Parathyroid adenoma (tissue), 2 donors: Measurements from ENCODE around the gene SH3BP5.
"Not testable (repeated sequence)": the region's sequence is repeated elsewhere in the genome, so short reads cannot be mapped to it uniquely, and the experiment has no call there.

ENCODE experiments used
- H2AFZ ChIP-seq: fragments of 300-600 bp; sonication (generic); one replicate; pipeline ENCODE4 v1.7.0; 2017; ENCODE audit warnings: antibody characterized with exemption, mild to moderate bottlenecking
- H3K27ac ChIP-seq: fragments of 300-600 bp; sonication (generic); one replicate; pipeline ENCODE4 v1.7.0; 2017
- H3K27me3 ChIP-seq: fragments of 300-600 bp; sonication (generic); one replicate; pipeline ENCODE4 v1.7.0; 2017; ENCODE audit warnings: low read length; ENCODE audit not compliant: control insufficient read depth, insufficient read depth
- H3K36me3 ChIP-seq: fragments of 300-600 bp; sonication (generic); one replicate; pipeline ENCODE4 v1.7.0; 2017; ENCODE audit warnings: low read length; ENCODE audit not compliant: control insufficient read depth, insufficient read depth
- H3K4me1 ChIP-seq: fragments of 300-600 bp; sonication (generic); one replicate; pipeline ENCODE4 v1.7.0; 2017; ENCODE audit warnings: control low read depth
- H3K4me2 ChIP-seq: fragments of 300-600 bp; sonication (generic); one replicate; pipeline ENCODE4 v1.7.0; 2017; ENCODE audit warnings: low read length
- H3K4me3 ChIP-seq: fragments of 300-600 bp; sonication (generic); one replicate; pipeline ENCODE4 v1.7.0; 2017; ENCODE audit warnings: low read depth, low read length
- H3K79me2 ChIP-seq: fragments of 300-600 bp; sonication (generic); one replicate; pipeline ENCODE4 v1.7.0; 2017; ENCODE audit warnings: control low read depth
- H3K9ac ChIP-seq: fragments of 300-600 bp; sonication (generic); one replicate; pipeline ENCODE4 v1.7.0; 2017; ENCODE audit warnings: mild to moderate bottlenecking
- H3K9me3 ChIP-seq: fragments of 300-600 bp; sonication (generic); one replicate; pipeline ENCODE4 v1.7.0; 2017; ENCODE audit warnings: low read length; ENCODE audit not compliant: control insufficient read depth
- TF ChIP-seq, protein P1 (sequence below): fragments of 300-600 bp; sonication (generic); IDR thresholded peaks from one replicate; pipeline ENCODE4 v1.7.0; 2017; ENCODE audit warnings: antibody characterized with exemption, mild to moderate bottlenecking
- donor health status: primary hyperparathyroidism.

The SH3BP5 gene

DNA sequence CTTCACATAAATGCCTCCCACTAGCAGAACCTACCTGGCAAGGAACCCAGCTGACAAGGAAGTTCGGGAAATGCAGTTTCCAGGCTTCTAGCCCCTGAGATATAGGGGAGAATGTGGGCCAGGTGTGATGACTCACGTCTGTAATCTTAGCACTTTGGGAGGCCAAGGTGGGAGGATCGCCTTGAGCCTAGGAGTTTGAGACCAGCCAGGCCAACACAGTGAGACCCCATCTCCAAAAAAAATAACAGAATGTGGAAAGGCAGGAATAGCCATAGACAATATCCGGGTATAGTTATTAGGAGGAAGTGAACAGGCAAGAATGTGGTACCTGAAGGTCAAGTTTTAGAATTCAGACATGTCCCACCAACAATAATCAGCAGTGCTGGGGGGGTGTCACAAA, 40.5 kb upstream of the SH3BP5 start:
- no peaks in the 10 kb centered on the region for H3K79me2 ChIP-seq
- H3K27ac ChIP-seq, result no peak overlapping the region
- no peaks in the 10 kb centered on the region for H3K36me3 ChIP-seq
- H3K4me2 ChIP-seq, result no peak overlapping the region
- no peak overlapping the region for H3K9ac ChIP-seq
- TF ChIP-seq, protein P1, sequence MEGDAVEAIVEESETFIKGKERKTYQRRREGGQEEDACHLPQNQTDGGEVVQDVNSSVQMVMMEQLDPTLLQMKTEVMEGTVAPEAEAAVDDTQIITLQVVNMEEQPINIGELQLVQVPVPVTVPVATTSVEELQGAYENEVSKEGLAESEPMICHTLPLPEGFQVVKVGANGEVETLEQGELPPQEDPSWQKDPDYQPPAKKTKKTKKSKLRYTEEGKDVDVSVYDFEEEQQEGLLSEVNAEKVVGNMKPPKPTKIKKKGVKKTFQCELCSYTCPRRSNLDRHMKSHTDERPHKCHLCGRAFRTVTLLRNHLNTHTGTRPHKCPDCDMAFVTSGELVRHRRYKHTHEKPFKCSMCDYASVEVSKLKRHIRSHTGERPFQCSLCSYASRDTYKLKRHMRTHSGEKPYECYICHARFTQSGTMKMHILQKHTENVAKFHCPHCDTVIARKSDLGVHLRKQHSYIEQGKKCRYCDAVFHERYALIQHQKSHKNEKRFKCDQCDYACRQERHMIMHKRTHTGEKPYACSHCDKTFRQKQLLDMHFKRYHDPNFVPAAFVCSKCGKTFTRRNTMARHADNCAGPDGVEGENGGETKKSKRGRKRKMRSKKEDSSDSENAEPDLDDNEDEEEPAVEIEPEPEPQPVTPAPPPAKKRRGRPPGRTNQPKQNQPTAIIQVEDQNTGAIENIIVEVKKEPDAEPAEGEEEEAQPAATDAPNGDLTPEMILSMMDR, result no peak
- no peak overlapping the region for H2AFZ ChIP-seq
- no peak overlapping the region for H3K4me3 ChIP-seq
- H3K27me3 ChIP-seq, result no peaks in the 10 kb centered on the region
- peaks cover 1% of the 10 kb centered on the region for H3K4me1 ChIP-seq
- H3K9me3 ChIP-seq, result no peaks in the 10 kb centered on the region

DNA sequence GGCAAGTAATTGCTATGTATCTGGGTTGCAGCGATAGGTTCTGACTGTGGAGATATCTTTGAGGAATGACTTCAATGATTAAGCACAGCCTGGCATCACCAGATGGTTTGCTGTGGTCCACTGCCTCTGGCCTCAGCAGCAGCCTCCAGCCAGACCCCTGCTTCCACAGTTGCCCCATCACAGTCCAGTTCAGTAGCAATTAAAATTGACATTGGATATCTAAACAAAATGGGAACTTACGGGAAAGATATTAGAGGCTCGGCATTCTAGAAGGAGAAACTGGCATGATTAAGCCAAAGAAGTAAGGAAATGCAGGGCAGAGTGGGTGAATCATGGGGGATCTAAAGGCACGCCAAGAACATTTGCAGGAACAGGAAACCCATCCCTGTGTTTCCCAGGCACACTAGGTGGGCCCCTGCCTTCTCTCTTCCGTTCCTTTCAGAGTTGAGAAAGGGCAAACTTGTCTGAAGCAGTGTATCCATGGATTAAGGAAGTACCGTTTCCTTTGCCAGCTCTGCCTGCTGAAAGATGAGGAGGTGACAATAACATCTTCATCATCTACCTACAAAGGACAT, 36.3 kb upstream of the SH3BP5 start:
- H3K36me3 ChIP-seq, result no peaks in the 10 kb centered on the region
- H3K4me3 ChIP-seq, result no peak overlapping the region
- H3K4me2 ChIP-seq, result no peak overlapping the region
- H3K79me2 ChIP-seq, result no peaks in the 10 kb centered on the region
- H3K27me3 ChIP-seq, result no peaks in the 10 kb centered on the region
- H3K27ac ChIP-seq, result peak overlapping the region; percentile 15
- no peak overlapping the region for H3K9ac ChIP-seq
- no peak overlapping the region for H2AFZ ChIP-seq
- TF ChIP-seq, protein P1, result no peak
- no peaks in the 10 kb centered on the region for H3K9me3 ChIP-seq
- H3K4me1 ChIP-seq, result peaks cover 3% of the 10 kb centered on the region

DNA sequence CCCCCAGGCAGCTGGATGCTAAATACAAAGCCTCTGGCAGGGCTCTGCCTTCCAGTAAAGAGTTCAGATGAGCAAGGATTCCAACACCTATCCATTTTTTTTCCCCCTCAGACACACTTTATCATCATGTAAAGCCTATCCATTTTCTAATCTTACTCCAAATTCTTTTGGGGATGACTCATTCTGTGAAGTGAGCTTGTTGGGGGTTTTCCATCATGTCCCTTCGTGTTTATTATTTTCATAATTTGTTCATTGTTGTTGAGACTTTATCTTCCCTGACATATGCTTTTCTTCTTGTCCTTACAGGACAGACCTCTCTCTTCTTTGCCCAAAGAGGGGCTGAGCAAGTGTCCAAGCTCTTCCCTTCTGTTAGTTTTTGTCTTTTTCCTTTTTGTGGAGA, 34.7 kb upstream of the SH3BP5 start:
- Histone ChIP-seq H3K79me2 (no peaks in the 10 kb centered on the region), H3K4me1 (peaks cover 3% of the 10 kb centered on the region), H2AFZ (no peak overlapping the region), H3K4me3 (no peak overlapping the region), H3K36me3 (no peaks in the 10 kb centered on the region), H3K4me2 (no peak overlapping the region), H3K27ac (no peak overlapping the region), H3K9me3 (no peaks in the 10 kb centered on the region), H3K27me3 (no peaks in the 10 kb centered on the region), H3K9ac (no peak overlapping the region)
- TF ChIP-seq, protein P1, result no peak

DNA sequence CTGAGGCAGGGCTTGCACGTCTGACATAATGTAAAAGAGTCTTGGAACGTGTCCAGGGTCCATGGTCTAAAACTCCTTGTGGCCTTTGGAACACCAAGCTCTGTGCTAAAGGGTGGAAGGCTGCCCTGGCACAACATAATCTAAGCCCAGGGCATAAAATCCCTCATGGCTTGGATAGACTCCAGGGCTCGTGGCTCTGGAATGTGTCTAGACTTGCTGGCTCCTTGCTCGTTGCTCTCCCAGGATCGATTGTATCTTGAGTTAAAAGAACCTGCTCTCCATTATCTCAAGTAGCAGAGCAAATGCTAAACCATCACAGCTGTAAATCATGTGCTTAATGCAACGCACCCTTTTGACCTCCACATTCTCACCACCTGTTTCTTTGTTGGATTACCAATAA, 31.7 kb upstream of the SH3BP5 start:
- H3K79me2 ChIP-seq, H3K27me3 ChIP-seq, H3K9me3 ChIP-seq, H3K4me3 ChIP-seq, H3K4me1 ChIP-seq, H2AFZ ChIP-seq, H3K4me2 ChIP-seq, H3K9ac ChIP-seq, H3K36me3 ChIP-seq, H3K27ac ChIP-seq: not testable (repeated sequence)

DNA sequence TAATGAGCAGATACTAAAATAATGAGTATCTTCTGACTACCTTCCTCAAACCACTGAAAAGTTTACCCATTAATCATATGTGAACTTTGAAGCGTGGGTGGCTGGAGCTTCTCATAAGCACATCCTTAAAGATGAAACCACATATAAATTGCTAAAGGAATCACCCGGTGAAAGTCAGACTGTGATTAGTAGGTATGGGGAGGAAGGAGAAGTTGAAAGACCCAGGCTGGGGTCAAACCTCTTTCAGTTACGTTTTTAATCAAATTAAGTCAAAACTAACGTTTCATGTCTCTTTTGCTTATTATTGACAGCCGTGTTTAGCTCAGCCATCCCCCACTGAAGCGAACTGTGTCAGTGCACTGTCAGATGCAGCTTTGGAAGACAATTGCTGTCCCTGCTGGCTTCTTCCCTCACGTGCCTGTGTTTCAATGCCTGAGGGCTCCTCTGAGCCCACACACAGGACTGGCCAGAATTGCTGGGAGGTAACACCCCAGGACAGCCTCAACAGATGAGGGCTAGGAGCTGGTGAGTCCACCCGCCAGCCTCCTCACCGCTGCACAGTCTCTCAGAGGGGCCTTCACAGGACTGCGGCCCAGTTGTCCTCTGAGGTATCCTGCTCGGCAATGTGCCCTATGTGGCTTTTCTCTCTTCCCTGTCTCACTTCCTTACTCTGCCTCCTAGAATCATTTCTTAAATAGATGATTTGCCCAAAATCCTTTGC, 29.3 kb upstream of the SH3BP5 start:
- no peaks in the 10 kb centered on the region for H3K79me2 ChIP-seq
- H3K36me3 ChIP-seq, result no peaks in the 10 kb centered on the region
- no peaks in the 10 kb centered on the region for H3K27me3 ChIP-seq
- H3K9me3 ChIP-seq, result no peaks in the 10 kb centered on the region
- H3K27ac ChIP-seq, result no peak overlapping the region
- peak overlapping the region; percentile 7 for H2AFZ ChIP-seq
- no peak overlapping the region for H3K4me3 ChIP-seq
- TF ChIP-seq, protein P1, result no peak
- no peak overlapping the region for H3K4me2 ChIP-seq
- no peak overlapping the region for H3K9ac ChIP-seq
- H3K4me1 ChIP-seq, result peaks cover 3% of the 10 kb centered on the region
